Panc1 (cell line): Measurements from ENCODE around the gene PC.

Source experiments
- POLR2AphosphoS5 ChIP-seq: IDR thresholded peaks from 2 replicates; pipeline ENCODE4 v1.6.1; 2012; ENCODE audit warnings: mild to moderate bottlenecking, low read depth, low read length, moderate library complexity
- SIN3A ChIP-seq: IDR thresholded peaks from 2 replicates; pipeline ENCODE4 v1.6.1; 2012; ENCODE audit warnings: low read depth, mild to moderate bottlenecking, low read length, moderate library complexity, borderline replicate concordance; ENCODE audit not compliant: insufficient read depth
- TCF7L2 ChIP-seq: IDR thresholded peaks from 2 replicates; pipeline ENCODE4 v1.6.1; 2011; ENCODE audit warnings: mild to moderate bottlenecking, low read depth, low read length, inconsistent platforms
- TF ChIP-seq, protein P1 (sequence below): fragments of 450-650 bp; IDR thresholded peaks from 2 replicates; pipeline ENCODE4 v1.5.1; 2017; ENCODE audit warnings: mild to moderate bottlenecking
- TF ChIP-seq, protein P2 (sequence below), 2 experiments: IDR thresholded peaks; 2 replicates each; pipeline ENCODE4 v1.6.1; 2011 to 2012; ENCODE audit warnings: low read depth in 2 of 2, control low read depth in 1 of 2, low read length in 1 of 2, mild to moderate bottlenecking in 1 of 2, moderate library complexity in 1 of 2; ENCODE audit not compliant: insufficient read depth in 1 of 2

DNA sequence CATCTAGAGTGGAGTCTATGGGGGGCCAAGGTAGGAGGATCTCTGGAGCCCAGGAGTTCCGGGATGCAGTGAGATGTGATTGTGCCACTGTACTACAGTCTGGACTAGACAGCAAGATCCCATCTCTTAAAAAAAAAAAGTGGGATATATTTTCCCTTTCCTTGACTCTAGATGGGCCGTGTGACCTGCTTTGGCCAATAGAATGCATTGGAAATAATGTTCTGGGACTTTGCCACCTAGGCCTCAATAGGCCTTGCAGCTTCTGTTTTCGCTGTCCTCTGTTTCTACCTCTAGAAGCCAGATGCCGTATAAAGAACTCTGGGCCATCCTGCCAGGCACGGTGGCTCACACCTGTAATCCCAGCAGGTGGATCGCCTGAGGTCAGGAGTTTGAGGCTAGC lies 20.5 kb upstream of the PC start:
- TF ChIP-seq, protein P1, sequence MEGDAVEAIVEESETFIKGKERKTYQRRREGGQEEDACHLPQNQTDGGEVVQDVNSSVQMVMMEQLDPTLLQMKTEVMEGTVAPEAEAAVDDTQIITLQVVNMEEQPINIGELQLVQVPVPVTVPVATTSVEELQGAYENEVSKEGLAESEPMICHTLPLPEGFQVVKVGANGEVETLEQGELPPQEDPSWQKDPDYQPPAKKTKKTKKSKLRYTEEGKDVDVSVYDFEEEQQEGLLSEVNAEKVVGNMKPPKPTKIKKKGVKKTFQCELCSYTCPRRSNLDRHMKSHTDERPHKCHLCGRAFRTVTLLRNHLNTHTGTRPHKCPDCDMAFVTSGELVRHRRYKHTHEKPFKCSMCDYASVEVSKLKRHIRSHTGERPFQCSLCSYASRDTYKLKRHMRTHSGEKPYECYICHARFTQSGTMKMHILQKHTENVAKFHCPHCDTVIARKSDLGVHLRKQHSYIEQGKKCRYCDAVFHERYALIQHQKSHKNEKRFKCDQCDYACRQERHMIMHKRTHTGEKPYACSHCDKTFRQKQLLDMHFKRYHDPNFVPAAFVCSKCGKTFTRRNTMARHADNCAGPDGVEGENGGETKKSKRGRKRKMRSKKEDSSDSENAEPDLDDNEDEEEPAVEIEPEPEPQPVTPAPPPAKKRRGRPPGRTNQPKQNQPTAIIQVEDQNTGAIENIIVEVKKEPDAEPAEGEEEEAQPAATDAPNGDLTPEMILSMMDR: no peak
- no peak for TF ChIP-seq POLR2AphosphoS5
- TF ChIP-seq, protein P2, sequence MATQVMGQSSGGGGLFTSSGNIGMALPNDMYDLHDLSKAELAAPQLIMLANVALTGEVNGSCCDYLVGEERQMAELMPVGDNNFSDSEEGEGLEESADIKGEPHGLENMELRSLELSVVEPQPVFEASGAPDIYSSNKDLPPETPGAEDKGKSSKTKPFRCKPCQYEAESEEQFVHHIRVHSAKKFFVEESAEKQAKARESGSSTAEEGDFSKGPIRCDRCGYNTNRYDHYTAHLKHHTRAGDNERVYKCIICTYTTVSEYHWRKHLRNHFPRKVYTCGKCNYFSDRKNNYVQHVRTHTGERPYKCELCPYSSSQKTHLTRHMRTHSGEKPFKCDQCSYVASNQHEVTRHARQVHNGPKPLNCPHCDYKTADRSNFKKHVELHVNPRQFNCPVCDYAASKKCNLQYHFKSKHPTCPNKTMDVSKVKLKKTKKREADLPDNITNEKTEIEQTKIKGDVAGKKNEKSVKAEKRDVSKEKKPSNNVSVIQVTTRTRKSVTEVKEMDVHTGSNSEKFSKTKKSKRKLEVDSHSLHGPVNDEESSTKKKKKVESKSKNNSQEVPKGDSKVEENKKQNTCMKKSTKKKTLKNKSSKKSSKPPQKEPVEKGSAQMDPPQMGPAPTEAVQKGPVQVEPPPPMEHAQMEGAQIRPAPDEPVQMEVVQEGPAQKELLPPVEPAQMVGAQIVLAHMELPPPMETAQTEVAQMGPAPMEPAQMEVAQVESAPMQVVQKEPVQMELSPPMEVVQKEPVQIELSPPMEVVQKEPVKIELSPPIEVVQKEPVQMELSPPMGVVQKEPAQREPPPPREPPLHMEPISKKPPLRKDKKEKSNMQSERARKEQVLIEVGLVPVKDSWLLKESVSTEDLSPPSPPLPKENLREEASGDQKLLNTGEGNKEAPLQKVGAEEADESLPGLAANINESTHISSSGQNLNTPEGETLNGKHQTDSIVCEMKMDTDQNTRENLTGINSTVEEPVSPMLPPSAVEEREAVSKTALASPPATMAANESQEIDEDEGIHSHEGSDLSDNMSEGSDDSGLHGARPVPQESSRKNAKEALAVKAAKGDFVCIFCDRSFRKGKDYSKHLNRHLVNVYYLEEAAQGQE (IDR thresholded peaks at IDR 0.05; ENCODE audit: insufficient read depth in 1 of 2, low read depth in 2 of 2, low read length in 1 of 2): no peak
- TF ChIP-seq TCF7L2: no peak
- no peak for TF ChIP-seq SIN3A
